A549 (cell line): Measurements from ENCODE around the gene FAM3B.

ENCODE experiments used
- EP300 ChIP-seq, 2 experiments: fragments of >200 bp; sonication (Bioruptor Twin); formaldehyde crosslinking; IDR thresholded peaks; 2 replicates in 1 of 2; 3 replicates in 1 of 2; pipeline ENCODE4 v1.6.1; 2016 to 2017
- JUN ChIP-seq, 2 experiments: fragments of >200 bp; sonication (Bioruptor Twin); formaldehyde crosslinking; IDR thresholded peaks; 2 replicates in 1 of 2; 3 replicates in 1 of 2; pipeline ENCODE4 v1.6.1; 2016 to 2017
- SREBF2 ChIP-seq: fragments of 450-650 bp; IDR thresholded peaks from 2 replicates; pipeline ENCODE4 v1.6.1; 2014; ENCODE audit warnings: mild to moderate bottlenecking, moderate library complexity
- TF ChIP-seq, protein P1 (sequence below): fragments of >200 bp; sonication (Bioruptor Twin); formaldehyde crosslinking; IDR thresholded peaks from 3 replicates; pipeline ENCODE4 v1.5.1; 2016

DNA sequence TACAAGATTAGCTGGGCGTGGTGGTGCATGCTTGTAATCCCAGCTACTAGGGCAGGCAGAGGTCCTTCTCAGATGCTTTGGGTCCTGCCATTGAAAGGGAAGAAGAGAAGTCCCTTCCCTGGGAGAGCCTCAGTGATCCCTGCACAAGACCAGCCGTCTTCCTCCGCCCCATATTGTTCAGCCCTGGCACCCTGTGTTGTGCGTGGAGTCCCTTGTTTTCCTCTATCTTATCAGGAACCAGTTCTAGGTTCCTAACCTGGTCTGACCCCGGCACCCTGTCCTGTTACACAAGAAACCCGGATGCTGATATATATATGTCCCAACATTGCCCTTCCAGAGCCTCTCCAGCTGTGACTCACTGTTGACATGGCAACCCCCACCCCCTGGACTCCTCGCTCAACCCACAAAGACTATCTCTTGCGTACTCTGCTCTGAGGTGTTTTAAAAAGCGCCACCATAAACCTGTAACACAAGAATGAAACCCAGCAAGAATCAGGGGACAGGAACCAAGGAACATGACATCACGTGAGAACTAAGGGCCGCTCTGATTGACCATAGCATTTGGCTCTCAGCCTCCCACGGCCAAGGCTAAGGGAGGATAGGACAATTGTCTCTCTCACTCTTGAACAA, 50.0 kb downstream of the FAM3B start:
- TF ChIP-seq JUN (IDR thresholded peaks at IDR 0.05) = no peak
- TF ChIP-seq, protein P1, sequence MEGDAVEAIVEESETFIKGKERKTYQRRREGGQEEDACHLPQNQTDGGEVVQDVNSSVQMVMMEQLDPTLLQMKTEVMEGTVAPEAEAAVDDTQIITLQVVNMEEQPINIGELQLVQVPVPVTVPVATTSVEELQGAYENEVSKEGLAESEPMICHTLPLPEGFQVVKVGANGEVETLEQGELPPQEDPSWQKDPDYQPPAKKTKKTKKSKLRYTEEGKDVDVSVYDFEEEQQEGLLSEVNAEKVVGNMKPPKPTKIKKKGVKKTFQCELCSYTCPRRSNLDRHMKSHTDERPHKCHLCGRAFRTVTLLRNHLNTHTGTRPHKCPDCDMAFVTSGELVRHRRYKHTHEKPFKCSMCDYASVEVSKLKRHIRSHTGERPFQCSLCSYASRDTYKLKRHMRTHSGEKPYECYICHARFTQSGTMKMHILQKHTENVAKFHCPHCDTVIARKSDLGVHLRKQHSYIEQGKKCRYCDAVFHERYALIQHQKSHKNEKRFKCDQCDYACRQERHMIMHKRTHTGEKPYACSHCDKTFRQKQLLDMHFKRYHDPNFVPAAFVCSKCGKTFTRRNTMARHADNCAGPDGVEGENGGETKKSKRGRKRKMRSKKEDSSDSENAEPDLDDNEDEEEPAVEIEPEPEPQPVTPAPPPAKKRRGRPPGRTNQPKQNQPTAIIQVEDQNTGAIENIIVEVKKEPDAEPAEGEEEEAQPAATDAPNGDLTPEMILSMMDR = no peak
- TF ChIP-seq EP300 (IDR thresholded peaks at IDR 0.05) = no peak
- TF ChIP-seq SREBF2 = no peak
